ENCODE results near the gene PCDH9.
"Not testable (repeated sequence)": the region's sequence is repeated elsewhere in the genome, so short reads cannot be mapped to it uniquely, and the experiment has no call there.

Gene PCDH9

GRCh38 chr13:66322936-66323335 is 907.2 kb downstream of the PCDH9 start:
- in situ Hi-C loops (cut with MboI; ENCODE audit: low sequenced_read_pairs) = no loop called here

GRCh38 chr13:66322193-66322740 is 907.9 kb downstream of the PCDH9 start:
- in situ Hi-C loops (cut with MboI; ENCODE audit: low sequenced_read_pairs) = no loop called here

GRCh38 chr13:66314911-66315310 is 915.2 kb downstream of the PCDH9 start:
- in situ Hi-C loops (cut with MboI; ENCODE audit: low sequenced_read_pairs) = no loop called here

- in situ Hi-C loops (cut with MboI; ENCODE audit: low sequenced_read_pairs) = no loop called here
Observed at GRCh38 chr13:66313413-66313812, 916.7 kb downstream of the PCDH9 start.

- in situ Hi-C loops (cut with MboI; ENCODE audit: low sequenced_read_pairs) = no loop called here
Observed at GRCh38 chr13:66312312-66313087, 917.6 kb downstream of the PCDH9 start.

- in situ Hi-C loops (cut with MboI; ENCODE audit: low sequenced_read_pairs) = no loop called here
Observed at GRCh38 chr13:66305961-66306617, 924.0 kb downstream of the PCDH9 start.

GRCh38 chr13:66301482-66301881 is 928.7 kb downstream of the PCDH9 start:
- in situ Hi-C loops (cut with MboI; ENCODE audit: low sequenced_read_pairs) = no loop called here

- in situ Hi-C loops (cut with MboI; ENCODE audit: low sequenced_read_pairs) = no loop called here
Observed at GRCh38 chr13:66301006-66301405, 929.1 kb downstream of the PCDH9 start.

GRCh38 chr13:66296875-66297274 is 933.3 kb downstream of the PCDH9 start:
- in situ Hi-C loops (cut with MboI; ENCODE audit: low sequenced_read_pairs) = no loop called here

- in situ Hi-C loops (cut with MboI; ENCODE audit: low sequenced_read_pairs) = no loop called here
Observed at GRCh38 chr13:66296328-66296727, 933.8 kb downstream of the PCDH9 start.

GRCh38 chr13:66286806-66287205 is 943.3 kb downstream of the PCDH9 start:
- in situ Hi-C loops (cut with MboI; ENCODE audit: low sequenced_read_pairs) = not testable (repeated sequence)

GRCh38 chr13:66275416-66275815 is 954.7 kb downstream of the PCDH9 start:
- in situ Hi-C loops (cut with MboI; ENCODE audit: low sequenced_read_pairs) = no loop called here

- in situ Hi-C loops (cut with MboI; ENCODE audit: low sequenced_read_pairs) = no loop called here
Observed at GRCh38 chr13:66273011-66273410, 957.1 kb downstream of the PCDH9 start.

GRCh38 chr13:66266761-66267160 is 963.4 kb downstream of the PCDH9 start:
- in situ Hi-C loops (cut with MboI; ENCODE audit: low sequenced_read_pairs) = no loop called here

GRCh38 chr13:66266348-66266747 is 963.8 kb downstream of the PCDH9 start:
- in situ Hi-C loops (cut with MboI; ENCODE audit: low sequenced_read_pairs) = no loop called here

GRCh38 chr13:66265371-66265770 is 964.8 kb downstream of the PCDH9 start:
- in situ Hi-C loops (cut with MboI; ENCODE audit: low sequenced_read_pairs) = no loop called here

- in situ Hi-C loops (cut with MboI; ENCODE audit: low sequenced_read_pairs) = no loop called here
Observed at GRCh38 chr13:66264971-66265370, 965.2 kb downstream of the PCDH9 start.

- in situ Hi-C loops (cut with MboI; ENCODE audit: low sequenced_read_pairs) = no loop called here
Observed at GRCh38 chr13:66262330-66262729, 967.8 kb downstream of the PCDH9 start.

GRCh38 chr13:66259426-66259825 is 970.7 kb downstream of the PCDH9 start:
- in situ Hi-C loops (cut with MboI; ENCODE audit: low sequenced_read_pairs) = not testable (repeated sequence)
